Aorta (tissue), 5 donors: ENCODE measurements around the gene ASCL5. TPM values are rescaled to one million over a fixed set of nuclear protein-coding genes. Genes with fewer than 3 reads are reported as not detected.

Experiments used
- ATAC-seq: fragments of 200-7000 bp; cut with Tn5 transposase; one replicate; pipeline ENCODE4 v1.9.1; 2022; ENCODE audit warnings: moderate library complexity; ENCODE audit not compliant: low FRiP score
- DNase-seq, 2 donors: peaks; one replicate each; pipeline ENCODE4 v3.0.0-alpha.2; 2020
- H3K27ac ChIP-seq, 2 donors: one replicate each; pipeline ENCODE4 v1.5.1; 2013; ENCODE audit warnings: low read length in 2 of 2, mild to moderate bottlenecking in 2 of 2, moderate library complexity in 2 of 2, control low read depth in 1 of 2, inconsistent platforms in 1 of 2, low read depth in 1 of 2
- H3K27me3 ChIP-seq, 2 donors: one replicate each; pipeline ENCODE4 v1.6.1; 2013; ENCODE audit warnings: control low read depth in 1 of 2, low read length in 1 of 2, mild to moderate bottlenecking in 1 of 2, moderate library complexity in 1 of 2; ENCODE audit not compliant: insufficient read depth in 2 of 2, control insufficient read depth in 1 of 2
- H3K36me3 ChIP-seq, 2 donors: one replicate each; pipeline ENCODE4 v1.6.1; 2013; ENCODE audit warnings: control low read depth in 1 of 2, low read length in 1 of 2, mild to moderate bottlenecking in 1 of 2; ENCODE audit not compliant: insufficient read depth in 2 of 2, control insufficient read depth in 1 of 2
- H3K4me1 ChIP-seq, 2 donors: one replicate each; pipeline ENCODE4 v1.6.1; 2013; ENCODE audit warnings: low read length in 2 of 2, control low read depth in 1 of 2, mild to moderate bottlenecking in 1 of 2, moderate library complexity in 1 of 2; ENCODE audit not compliant: insufficient read depth in 2 of 2, control insufficient read depth in 1 of 2
- H3K4me3 ChIP-seq, 2 donors: one replicate each; pipeline ENCODE4 v1.5.1; 2013; ENCODE audit warnings: low read length in 2 of 2, control low read depth in 1 of 2, mild to moderate bottlenecking in 1 of 2
- H3K9me3 ChIP-seq: one replicate; pipeline ENCODE4 v1.6.1; 2013; ENCODE audit warnings: mild to moderate bottlenecking, low read length; ENCODE audit not compliant: control insufficient read depth
- WGBS, 2 donors: extraction: QIAGEN DNeasy Blood & Tissue Kit; methylation state at CpG; one replicate each; pipeline ENCODE4 v1.1.7; 2013; 5-methylcytosine and 5-hydroxymethylcytosine counted together
- intact Hi-C, 2 donors: fragments of 100-400 bp; cut with DNase I; formaldehyde crosslinking; loops; one replicate each; pipeline versions ENCODE4 v1.14.2 to v1.15.0; 2022
- polyA plus RNA-seq, 2 donors: library from polyadenylated mRNA; stranded (reverse); fragments of 200-250 nt; gene quantifications; one replicate each; pipeline ENCODE4 v1.2.3, GENCODE V29; 2013
- total RNA-seq, 2 donors: library from RNA; stranded (reverse); fragmentation: NEBNext Ultra II Directional; extraction: Animal tissue kit (Norgen Biotek cat#: 25700); gene quantifications; one replicate each; pipeline ENCODE4 v1.2.1, GENCODE V29; 2021
- donor health status: healthy with polysubstance abuse.
- donor health status: Bipolar disorder and iron deficiency.
- donor health status: DM: no; HTN: no; CAD: no.
- donor health status: DM: no; HTN: no; CAD: no.
- donor health status: DM: yes; HTN: yes; CAD: no.

Gene ASCL5
- total and polyA plus RNA-seq, 4 donors, result 0.28 TPM; not detected in 3

DNA sequence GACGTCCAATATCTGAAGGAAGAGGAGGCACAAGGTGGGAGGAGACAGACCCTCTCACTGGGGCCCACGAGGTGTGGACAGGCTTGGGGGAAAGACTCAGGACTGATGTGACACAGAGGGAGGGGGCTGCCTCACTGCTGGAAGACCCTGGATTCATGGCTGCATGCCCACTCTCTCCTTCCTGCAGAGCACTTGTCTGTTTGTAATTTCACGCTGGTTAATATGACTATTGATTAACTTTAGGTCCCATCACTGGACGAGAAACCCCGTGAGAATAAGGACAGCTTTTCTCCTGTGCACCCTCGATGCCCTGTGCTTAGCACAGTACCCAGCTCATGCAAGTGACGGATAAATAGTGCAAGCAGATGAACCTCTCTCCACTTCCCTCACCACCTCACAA is 49.9 kb downstream of the ASCL5 start:
- Histone ChIP-seq H3K4me3 (no peak overlapping the region), H3K27me3 (no peaks in the 10 kb centered on the region), H3K4me1 (no peaks in the 10 kb centered on the region), H3K27ac (no peak overlapping the region), H3K36me3 (no peaks in the 10 kb centered on the region), H3K9me3 (no peaks in the 10 kb centered on the region)
- intact Hi-C loops, result no loop called here
- DNase-seq, result no peak
- 91 to 99% methylated on average over 7 of the region's 7 CpGs for WGBS, 2 donors
- ATAC-seq, result no peak

DNA sequence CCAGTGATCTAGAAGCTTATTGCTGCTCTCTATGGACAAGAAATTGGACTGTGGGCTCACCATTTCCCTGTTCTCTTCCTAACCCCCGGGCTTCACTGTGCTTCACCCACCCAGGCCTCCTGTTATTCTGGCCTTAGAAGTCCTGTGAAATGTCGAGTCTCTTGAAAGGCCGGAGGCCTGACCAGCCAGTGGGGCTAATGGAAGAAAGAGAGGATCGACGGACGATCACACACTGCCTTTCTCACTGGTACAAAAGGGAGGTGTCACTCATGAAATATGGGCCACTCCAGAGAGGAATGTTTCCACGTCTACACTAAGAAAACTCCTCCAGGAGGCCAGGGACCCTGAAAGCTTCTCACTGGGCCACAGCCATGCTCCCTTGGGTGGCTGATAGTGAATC is 50.9 kb downstream of the ASCL5 start:
- Histone ChIP-seq H3K9me3 (no peaks in the 10 kb centered on the region), H3K4me1 (no peaks in the 10 kb centered on the region), H3K36me3 (no peaks in the 10 kb centered on the region), H3K27me3 (no peaks in the 10 kb centered on the region), H3K4me3 (no peak overlapping the region), H3K27ac (no peak overlapping the region)
- DNase-seq, result peak in 1 of 2 donors; percentile 49
- ATAC-seq, result no peak
- WGBS, 2 donors, result 78% methylated on average over 7 of the region's 7 CpGs
- intact Hi-C loops, result no loop called here

DNA sequence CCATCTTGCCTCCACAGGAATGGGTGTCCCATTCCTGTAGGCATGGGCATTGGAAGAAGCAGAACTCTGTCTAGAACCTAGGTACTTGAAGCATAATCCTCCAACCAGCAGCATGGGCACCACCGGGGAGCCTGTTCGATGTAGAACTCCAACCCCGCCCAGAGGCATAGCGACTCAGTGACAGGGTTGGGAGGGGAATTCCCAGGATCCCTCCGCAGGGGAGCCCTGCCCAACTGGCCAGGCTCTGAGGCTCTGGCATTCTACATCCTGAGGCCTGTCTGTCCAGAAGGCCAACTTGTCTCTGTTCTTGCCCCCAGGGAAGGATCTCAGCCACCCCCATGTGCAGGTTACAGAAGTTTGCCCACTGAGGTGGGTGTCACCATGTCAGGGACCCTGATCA is 53.0 kb downstream of the ASCL5 start:
- no peak overlapping the region for H3K27ac ChIP-seq
- ATAC-seq (no peak), DNase-seq (peak in 1 of 2 donors; percentile 46)
- intact Hi-C loops, result no loop called here
- 84 to 98% methylated on average over 5 of the region's 5 CpGs for WGBS, 2 donors
- H3K27me3 ChIP-seq, result no peaks in the 10 kb centered on the region
- H3K4me1 ChIP-seq, result no peaks in the 10 kb centered on the region
- no peak overlapping the region for H3K4me3 ChIP-seq
- H3K36me3 ChIP-seq, result no peaks in the 10 kb centered on the region
- H3K9me3 ChIP-seq, result no peaks in the 10 kb centered on the region

DNA sequence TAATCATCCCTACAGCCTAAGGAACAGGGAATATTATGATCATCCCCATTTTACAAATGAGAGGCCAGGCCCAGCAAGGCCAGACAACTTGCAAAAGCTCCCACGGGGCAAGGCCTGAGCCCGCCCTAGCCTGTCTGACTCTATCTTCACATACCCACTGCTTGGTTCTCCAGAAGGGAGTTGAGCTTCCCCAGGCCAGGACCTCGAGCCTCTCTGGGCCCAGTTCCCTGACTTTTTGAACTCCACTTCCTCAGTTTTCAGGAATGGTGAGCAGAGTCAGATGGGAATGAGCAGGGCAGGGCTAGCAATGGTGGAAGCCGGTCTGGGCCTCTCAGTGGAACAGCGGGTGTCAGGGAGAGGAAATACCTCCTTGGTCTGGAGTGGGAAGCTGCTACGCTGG is 54.1 kb downstream of the ASCL5 start:
- H3K27me3 ChIP-seq, result no peaks in the 10 kb centered on the region
- H3K9me3 ChIP-seq, result no peaks in the 10 kb centered on the region
- no peaks in the 10 kb centered on the region for H3K36me3 ChIP-seq
- intact Hi-C loops, result no loop called here
- ATAC-seq, result no peak
- DNase-seq, result peak in 1 of 2 donors; percentile 61
- 85 to 91% methylated on average over 6 of the region's 6 CpGs for WGBS, 2 donors
- H3K4me3 ChIP-seq, result no peak overlapping the region
- H3K4me1 ChIP-seq, result no peaks in the 10 kb centered on the region
- H3K27ac ChIP-seq, result no peak overlapping the region

DNA sequence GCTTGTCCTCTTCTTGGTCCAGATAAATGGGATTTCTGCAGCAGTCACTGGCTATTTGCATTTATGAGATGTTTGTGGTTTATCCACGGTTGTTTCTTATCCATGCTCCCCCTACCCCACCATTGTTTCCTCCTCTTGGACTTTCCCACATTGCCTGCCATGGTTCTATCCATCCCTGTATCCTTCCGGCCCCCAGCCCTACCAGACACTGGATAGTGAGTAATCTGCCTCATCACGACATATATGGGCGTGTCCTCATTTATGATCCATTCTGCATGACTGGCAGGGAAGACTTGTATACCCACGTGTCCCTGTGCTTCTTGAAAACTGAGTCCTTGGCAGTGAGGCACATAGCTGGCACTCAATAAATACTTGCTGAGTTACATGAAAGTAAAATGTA is 54.8 kb downstream of the ASCL5 start:
- Histone ChIP-seq H3K4me3 (no peak overlapping the region), H3K27ac (no peak overlapping the region), H3K9me3 (no peaks in the 10 kb centered on the region), H3K27me3 (no peaks in the 10 kb centered on the region), H3K4me1 (no peaks in the 10 kb centered on the region), H3K36me3 (no peaks in the 10 kb centered on the region)
- DNase-seq (peak in 1 of 2 donors; percentile 4), ATAC-seq (no peak)
- WGBS, 2 donors, result 70 to 83% methylated on average over 5 of the region's 5 CpGs
- intact Hi-C loops, result no loop called here

DNA sequence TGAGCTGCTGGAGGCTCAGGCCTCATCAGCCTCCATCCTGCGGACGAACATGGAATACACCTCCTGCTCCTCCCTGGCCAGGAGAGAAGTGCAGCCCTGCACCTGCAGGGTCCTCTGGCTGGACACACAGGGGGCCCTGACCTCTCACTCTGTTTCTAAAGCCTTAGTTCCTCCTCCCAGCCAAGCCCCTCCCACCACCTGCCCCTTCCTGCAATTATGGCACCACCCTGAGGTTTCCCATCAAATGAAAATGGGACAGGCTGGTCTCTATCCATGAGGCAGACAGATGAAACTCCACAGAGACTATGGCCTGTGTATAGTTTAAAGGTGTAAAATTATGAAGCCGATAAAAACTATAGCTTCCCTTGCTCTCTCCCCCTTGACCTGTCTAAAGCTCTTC is 57.3 kb downstream of the ASCL5 start:
- H3K27me3 ChIP-seq, result no peaks in the 10 kb centered on the region
- no peak overlapping the region for H3K27ac ChIP-seq
- H3K4me1 ChIP-seq, result no peaks in the 10 kb centered on the region
- WGBS, 2 donors, result 94 to 100% methylated on average over 2 to 3 of the region's 3 CpGs
- intact Hi-C loops, result no loop called here
- ATAC-seq, result no peak
- no peaks in the 10 kb centered on the region for H3K36me3 ChIP-seq
- H3K4me3 ChIP-seq, result no peak overlapping the region
- DNase-seq, result no peak
- H3K9me3 ChIP-seq, result no peaks in the 10 kb centered on the region

DNA sequence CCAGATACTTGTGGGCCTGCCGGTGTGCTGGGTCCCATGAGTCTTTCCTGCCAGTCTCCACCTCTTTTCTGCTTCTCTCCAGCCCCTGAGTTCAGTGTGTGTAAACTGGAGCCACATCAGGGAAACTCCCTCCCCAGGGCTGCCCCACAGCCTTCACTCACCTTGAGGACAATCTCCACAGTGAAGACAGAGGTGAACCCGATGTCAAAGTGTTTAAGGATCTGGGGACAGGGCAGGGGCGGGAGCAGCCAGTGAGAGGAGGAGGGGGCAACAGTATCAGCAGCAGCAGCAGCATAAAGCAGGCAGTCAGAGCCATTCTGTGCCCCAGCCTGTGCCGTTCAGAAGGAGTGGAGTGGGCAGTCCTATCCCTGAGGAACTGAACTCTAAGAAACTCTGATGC is 58.0 kb downstream of the ASCL5 start:
- intact Hi-C loops, result no loop called here
- Histone ChIP-seq H3K27me3 (no peaks in the 10 kb centered on the region), H3K4me1 (no peaks in the 10 kb centered on the region), H3K27ac (no peak overlapping the region), H3K4me3 (no peak overlapping the region), H3K9me3 (no peaks in the 10 kb centered on the region), H3K36me3 (no peaks in the 10 kb centered on the region)
- ATAC-seq, result no peak
- 73 to 74% methylated on average over 4 of the region's 4 CpGs for WGBS, 2 donors
- peak in 1 of 2 donors; percentile 44 for DNase-seq

DNA sequence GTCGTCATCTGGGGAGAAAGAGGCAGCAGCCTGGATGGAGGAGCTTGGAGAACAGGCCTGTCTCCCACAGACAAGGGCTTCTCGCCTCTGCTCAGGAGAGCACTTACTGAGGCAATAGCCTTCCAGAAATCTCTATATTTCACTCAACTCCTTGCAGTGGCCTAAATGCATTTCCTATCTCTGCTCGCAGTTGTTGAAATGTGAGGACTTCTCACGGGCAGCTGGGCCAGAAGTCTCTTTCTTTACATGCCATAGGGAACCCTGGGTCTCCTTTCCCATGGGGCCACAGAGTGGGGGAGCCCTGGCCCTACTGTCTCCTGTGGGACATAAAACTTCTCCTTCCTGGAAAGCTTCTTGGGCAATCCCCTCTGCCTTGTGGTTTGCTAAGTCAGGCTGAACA is 60.0 kb downstream of the ASCL5 start:
- Histone ChIP-seq H3K36me3 (no peaks in the 10 kb centered on the region), H3K4me1 (no peaks in the 10 kb centered on the region), H3K27me3 (no peaks in the 10 kb centered on the region), H3K4me3 (no peak overlapping the region), H3K27ac (no peak overlapping the region), H3K9me3 (no peaks in the 10 kb centered on the region)
- ATAC-seq, result no peak
- intact Hi-C loops, result no loop called here
- no peak for DNase-seq
- 91 to 93% methylated on average over 4 of the region's 4 CpGs for WGBS, 2 donors

DNA sequence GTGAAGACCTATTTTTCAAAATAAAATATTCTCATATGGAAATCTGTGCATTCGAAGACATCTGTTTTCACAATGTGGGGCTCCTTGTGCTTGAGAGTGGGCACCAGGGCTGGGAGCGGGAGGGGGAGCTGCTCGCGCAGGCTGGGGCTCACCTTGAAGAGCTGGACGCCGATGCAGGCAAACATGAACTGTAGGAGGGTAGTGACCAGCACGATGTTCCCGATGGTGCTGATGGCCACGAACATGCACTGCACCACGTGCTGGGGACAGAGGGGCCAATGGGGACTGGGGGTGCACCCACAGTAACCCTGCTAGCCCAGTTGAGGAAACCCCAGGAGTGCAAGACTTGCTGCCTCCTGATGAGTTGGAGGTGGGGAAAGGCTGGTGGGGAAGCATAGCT is 61.3 kb downstream of the ASCL5 start:
- intact Hi-C loops, result no loop called here
- 95 to 96% methylated on average over 10 of the region's 10 CpGs for WGBS, 2 donors

More for the DNA sequence above, 61.3 kb downstream of the ASCL5 start:
- H3K27ac ChIP-seq, result no peak overlapping the region
- ATAC-seq (no peak), DNase-seq (no peak)
- H3K4me3 ChIP-seq, result no peak overlapping the region
- H3K9me3 ChIP-seq, result no peaks in the 10 kb centered on the region
- no peaks in the 10 kb centered on the region for H3K4me1 ChIP-seq
- H3K27me3 ChIP-seq, result no peaks in the 10 kb centered on the region
- H3K36me3 ChIP-seq, result no peaks in the 10 kb centered on the region
